GM12892 (cell line): ENCODE results near the gene KIF26A.

ENCODE experiments used
- POLR2A ChIP-seq: IDR thresholded peaks from 2 replicates; pipeline ENCODE4 v1.6.1; 2011; ENCODE audit warnings: low read depth, low read length, control low read depth
- POLR2AphosphoS5 ChIP-seq: IDR thresholded peaks from 2 replicates; pipeline ENCODE4 v1.6.1; 2011; ENCODE audit warnings: low read depth, low read length, control low read depth

- no peak for TF ChIP-seq POLR2A
- no peak for TF ChIP-seq POLR2AphosphoS5
Measured at GRCh38 chr14:104191409-104191997, 53.1 kb downstream of the KIF26A start.
